AG09319 (cell line): Measurements from ENCODE around the gene GNAQ.

Source experiments
- DNase-seq: peaks from one replicate; pipeline ENCODE4 v3.0.0-alpha.2; 2010; ENCODE audit warnings: low read depth; ENCODE audit errors: extremely low read depth
- CTCF ChIP-seq: IDR thresholded peaks from 2 replicates; pipeline ENCODE4 v1.5.1; 2011; ENCODE audit warnings: low read depth, mild to moderate bottlenecking, inconsistent platforms, low read length, moderate library complexity

The GNAQ gene

GRCh38 chr9:77908293-77908692 lies 123.3 kb downstream of the GNAQ start:
- DNase-seq: no peak
- no peak for TF ChIP-seq CTCF

- no peak for TF ChIP-seq CTCF
- no peak for DNase-seq
These were observed 124.0 kb downstream of the GNAQ start for GRCh38 chr9:77907585-77907984.

GRCh38 chr9:77906991-77907390 lies 124.6 kb downstream of the GNAQ start:
- no peak for TF ChIP-seq CTCF
- no peak for DNase-seq

- DNase-seq: no peak
- no peak for TF ChIP-seq CTCF
These were observed 127.8 kb downstream of the GNAQ start for GRCh38 chr9:77903666-77904285.

- DNase-seq: no peak
- no peak for TF ChIP-seq CTCF
These were observed 129.8 kb downstream of the GNAQ start for GRCh38 chr9:77901771-77902170.

GRCh38 chr9:77901018-77901417 lies 130.6 kb downstream of the GNAQ start:
- no peak for TF ChIP-seq CTCF

GRCh38 chr9:77899679-77900354 lies 131.8 kb downstream of the GNAQ start:
- no peak for TF ChIP-seq CTCF
- DNase-seq: no peak

More at GRCh38 chr9:77901018-77901417, 130.6 kb downstream of the GNAQ start:
- DNase-seq: no peak
